CD4-positive, alpha-beta memory T cell (primary cell): ENCODE data around the gene MAGEA1. TPM values are rescaled to one million over a fixed set of nuclear protein-coding genes. Genes with fewer than 3 reads are reported as not detected.
"Not testable (repeated sequence)": the region's sequence is repeated elsewhere in the genome, so short reads cannot be mapped to it uniquely, and the experiment has no call there.

ENCODE experiments used
- CTCF ChIA-PET: fragments of 350-600 bp; sonication (Branson Sonifier 250); formaldehyde crosslinking; loops from one replicate; lab custom pipeline; 2021; ENCODE audit warnings: inconsistent platforms; ENCODE audit not compliant: partially characterized antibody; lab: Charles Lee
- POLR2A ChIA-PET: fragments of 350-600 bp; sonication (Branson Sonifier 250); formaldehyde crosslinking; loops from one replicate; lab custom pipeline; 2021; ENCODE audit not compliant: partially characterized antibody; lab: Charles Lee
- DNase-seq, 5 donors: peaks; one replicate each; pipeline versions ENCODE4 v3.0.0 to v3.0.0-alpha.2; 2020 to 2022; ENCODE audit warnings: mixed read lengths in 1 of 5
- H3K27ac ChIP-seq: one replicate; pipeline ENCODE4 v1.7.0; 2013; ENCODE audit warnings: low read depth, low read length
- H3K27me3 ChIP-seq: 2 replicates; pipeline ENCODE4 v1.7.0; 2013; ENCODE audit warnings: mild to moderate bottlenecking, low read length, moderate library complexity; ENCODE audit not compliant: insufficient read depth
- H3K36me3 ChIP-seq: 2 replicates; pipeline ENCODE4 v1.7.0; 2013; ENCODE audit warnings: mild to moderate bottlenecking, low read length, moderate library complexity; ENCODE audit not compliant: insufficient read depth
- H3K4me1 ChIP-seq: 2 replicates; pipeline ENCODE4 v1.7.0; 2013; ENCODE audit warnings: mild to moderate bottlenecking, low read length, moderate library complexity; ENCODE audit not compliant: insufficient read depth
- H3K4me3 ChIP-seq, 2 donors: one replicate each; pipeline ENCODE4 v1.7.0; 2013; ENCODE audit warnings: low read length in 2 of 2, mild to moderate bottlenecking in 1 of 2
- H3K9me3 ChIP-seq, 2 donors: one replicate each; pipeline ENCODE4 v1.7.0; 2013; ENCODE audit warnings: low read length in 2 of 2, control low read depth in 1 of 2; ENCODE audit not compliant: control insufficient read depth in 1 of 2
- H3K27ac Mint-ChIP-seq, 7 donors: one replicate each; pipeline ENCODE4 v1.8.0; 2020 to 2021; ENCODE audit warnings: mixed read lengths in 7 of 7, mild to moderate bottlenecking in 6 of 7, inconsistent platforms in 3 of 7, moderate library complexity in 3 of 7
- H3K27me3 Mint-ChIP-seq, 2 donors: one replicate each; pipeline ENCODE4 v1.8.0; 2020 to 2021; ENCODE audit warnings: mixed read lengths in 2 of 2
- H3K36me3 Mint-ChIP-seq, 2 donors: one replicate each; pipeline ENCODE4 v1.8.0; 2020 to 2021; ENCODE audit warnings: mixed read lengths in 2 of 2, inconsistent platforms in 1 of 2, mild to moderate bottlenecking in 1 of 2
- H3K4me1 Mint-ChIP-seq, 4 donors: one replicate each; pipeline ENCODE4 v1.8.0; 2020 to 2021; ENCODE audit warnings: mixed read lengths in 4 of 4, mild to moderate bottlenecking in 1 of 4
- H3K4me3 Mint-ChIP-seq, 8 donors: one replicate each; pipeline ENCODE4 v1.8.0; 2020 to 2021; ENCODE audit warnings: mixed read lengths in 8 of 8, mild to moderate bottlenecking in 7 of 8, moderate library complexity in 6 of 8, inconsistent platforms in 3 of 8
- H3K9me3 Mint-ChIP-seq, 8 donors: one replicate each; pipeline ENCODE4 v1.8.0; 2020 to 2021; ENCODE audit warnings: mixed read lengths in 8 of 8, mild to moderate bottlenecking in 5 of 8, inconsistent platforms in 3 of 8, moderate library complexity in 1 of 8
- intact Hi-C: fragments of 100-400 bp; cut with micrococcal nuclease; formaldehyde crosslinking; loops from one replicate; pipeline ENCODE4 v1.15.1; 2023
- polyA plus RNA-seq, 2 donors: library from polyadenylated mRNA; unstranded; fragments of 300-500 nt; fragmentation: Illumina TruSeq; gene quantifications; one replicate each; pipeline ENCODE4 v1.2.3, GENCODE V29; 2021
- total RNA-seq, 2 experiments: library from RNA; stranded (reverse); gene quantifications; one replicate each; pipeline ENCODE4 v1.2.3, GENCODE V29; 2021

Gene MAGEA1
- not detected for total RNA-seq
- not detected for polyA plus RNA-seq

DNA sequence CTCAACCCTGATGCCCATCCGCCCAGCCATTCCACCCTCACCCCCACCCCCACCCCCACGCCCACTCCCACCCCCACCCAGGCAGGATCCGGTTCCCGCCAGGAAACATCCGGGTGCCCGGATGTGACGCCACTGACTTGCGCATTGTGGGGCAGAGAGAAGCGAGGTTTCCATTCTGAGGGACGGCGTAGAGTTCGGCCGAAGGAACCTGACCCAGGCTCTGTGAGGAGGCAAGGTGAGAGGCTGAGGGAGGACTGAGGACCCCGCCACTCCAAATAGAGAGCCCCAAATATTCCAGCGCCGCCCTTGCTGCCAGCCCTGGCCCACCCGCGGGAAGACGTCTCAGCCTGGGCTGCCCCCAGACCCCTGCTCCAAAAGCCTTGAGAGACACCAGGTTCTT is at the start of gene MAGEA1:
MAGEA1 (plus strand) TSS at position 154 of the 400 bp plus-strand sequence. CDS start 3,106 bp downstream, outside the sequence.
- no peaks in the 10 kb centered on the region for H3K4me1 Mint-ChIP-seq
- ChIA-PET POLR2A (no interaction called here), CTCF (no interaction called here)
- no peaks in the 10 kb centered on the region for H3K36me3 Mint-ChIP-seq
- intact Hi-C loops, result no loop called here
- Histone ChIP-seq H3K4me1 (no peaks in the 10 kb centered on the region), H3K9me3 (no peaks in the 10 kb centered on the region), H3K4me3 (no peak within 1 kb of the TSS), H3K27ac (no peak within 1 kb of the TSS), H3K27me3 (no peaks in the 10 kb centered on the region), H3K36me3 (no peaks in the 10 kb centered on the region)
- no peak for DNase-seq
- peaks cover 2 to 3% of the 10 kb centered on the region in 2 donors for H3K27me3 Mint-ChIP-seq
- no peak within 1 kb of the TSS for H3K27ac Mint-ChIP-seq
- H3K9me3 Mint-ChIP-seq, result peaks cover 0 to 2% (median 0%) of the 10 kb centered on the region in 8 donors
- H3K4me3 Mint-ChIP-seq, result no peak within 1 kb of the TSS

GRCh38 chrX:153132924-153133323 is 46.2 kb upstream of the MAGEA1 start:
- H3K9me3 ChIP-seq, H3K4me1 ChIP-seq, H3K4me1 Mint-ChIP-seq, H3K27me3 ChIP-seq, H3K4me3 ChIP-seq, H3K27ac Mint-ChIP-seq, H3K27me3 Mint-ChIP-seq, H3K9me3 Mint-ChIP-seq, H3K36me3 ChIP-seq, H3K36me3 Mint-ChIP-seq, intact Hi-C loops, H3K4me3 Mint-ChIP-seq, POLR2A ChIA-PET, DNase-seq, CTCF ChIA-PET, H3K27ac ChIP-seq: not testable (repeated sequence)

DNA sequence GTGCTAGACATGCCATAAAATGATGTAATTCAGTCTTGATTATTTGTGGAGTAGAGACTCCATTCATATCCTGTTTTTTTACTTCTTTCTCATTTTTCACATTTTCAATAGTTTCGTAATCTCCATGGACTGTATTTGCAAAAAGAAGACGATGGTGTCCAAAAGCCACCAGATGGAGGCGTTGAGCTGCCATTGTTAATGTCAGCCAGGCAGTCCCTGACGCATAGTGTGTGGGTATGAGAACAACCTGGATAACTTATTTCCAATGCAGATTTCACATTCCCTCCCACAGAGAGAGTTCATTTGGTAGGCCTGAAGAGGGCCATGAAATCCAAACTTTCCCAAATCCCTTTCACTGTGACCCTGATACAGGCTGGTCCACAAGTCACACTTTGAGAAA is 40.0 kb upstream of the MAGEA1 start:
- H3K4me1 ChIP-seq, H3K27ac ChIP-seq, H3K4me1 Mint-ChIP-seq, H3K4me3 Mint-ChIP-seq, intact Hi-C loops, H3K27me3 Mint-ChIP-seq, POLR2A ChIA-PET, H3K4me3 ChIP-seq, H3K9me3 ChIP-seq, H3K27ac Mint-ChIP-seq, DNase-seq, H3K9me3 Mint-ChIP-seq, H3K36me3 ChIP-seq, H3K27me3 ChIP-seq, CTCF ChIA-PET, H3K36me3 Mint-ChIP-seq: not testable (repeated sequence)

DNA sequence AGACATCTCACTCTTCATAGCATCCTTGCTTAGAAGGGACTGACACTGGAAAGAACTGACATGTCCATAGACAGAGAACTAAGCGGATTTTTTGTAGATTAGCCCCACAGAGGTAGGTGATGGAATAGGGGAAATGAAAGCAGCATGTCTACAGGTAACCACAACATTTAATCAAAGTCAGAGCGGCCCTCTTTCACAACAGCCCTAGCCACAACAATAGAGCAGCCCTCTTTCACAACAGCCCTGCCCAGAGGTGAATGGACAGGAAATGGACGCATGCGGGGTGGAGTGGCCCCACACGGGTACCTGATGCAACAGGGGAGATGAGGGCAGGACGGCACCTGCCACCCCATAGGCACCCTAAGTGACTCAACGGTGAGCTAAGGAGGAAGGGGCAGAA is 32.8 kb upstream of the MAGEA1 start:
- CTCF ChIA-PET, H3K27me3 Mint-ChIP-seq, H3K27ac Mint-ChIP-seq, H3K4me1 ChIP-seq, H3K4me1 Mint-ChIP-seq, H3K27me3 ChIP-seq, H3K4me3 Mint-ChIP-seq, H3K36me3 ChIP-seq, POLR2A ChIA-PET, H3K4me3 ChIP-seq, DNase-seq, H3K36me3 Mint-ChIP-seq, H3K27ac ChIP-seq, H3K9me3 Mint-ChIP-seq, intact Hi-C loops, H3K9me3 ChIP-seq: not testable (repeated sequence)

- intact Hi-C loops, result no loop called here
- Mint-ChIP-seq H3K9me3 (no peaks in the 10 kb centered on the region), H3K4me3 (no peak overlapping the region), H3K27ac (no peak overlapping the region), H3K27me3 (peaks cover 5 to 8% of the 10 kb centered on the region in 2 donors), H3K36me3 (no peaks in the 10 kb centered on the region), H3K4me1 (no peaks in the 10 kb centered on the region)
- POLR2A ChIA-PET, result no interaction called here
- DNase-seq, result no peak
- CTCF ChIA-PET, result no interaction called here
- Histone ChIP-seq H3K27me3 (no peaks in the 10 kb centered on the region), H3K36me3 (no peaks in the 10 kb centered on the region), H3K27ac (no peak overlapping the region), H3K4me3 (no peak overlapping the region), H3K9me3 (no peaks in the 10 kb centered on the region), H3K4me1 (no peaks in the 10 kb centered on the region)
These were observed 25.6 kb upstream of the MAGEA1 start for GRCh38 chrX:153153516-153153915.

GRCh38 chrX:153157450-153157849 is 21.6 kb upstream of the MAGEA1 start:
- Mint-ChIP-seq H3K9me3 (no peaks in the 10 kb centered on the region), H3K4me3 (no peak overlapping the region), H3K4me1 (no peaks in the 10 kb centered on the region), H3K27ac (no peak overlapping the region), H3K36me3 (no peaks in the 10 kb centered on the region), H3K27me3 (peaks cover 3 to 12% of the 10 kb centered on the region in 2 donors)
- DNase-seq, result no peak
- ChIA-PET POLR2A (no interaction called here), CTCF (no interaction called here)
- Histone ChIP-seq H3K27ac (no peak overlapping the region), H3K27me3 (no peaks in the 10 kb centered on the region), H3K4me3 (no peak overlapping the region), H3K4me1 (no peaks in the 10 kb centered on the region), H3K36me3 (no peaks in the 10 kb centered on the region), H3K9me3 (no peaks in the 10 kb centered on the region)
- intact Hi-C loops, result no loop called here

DNA sequence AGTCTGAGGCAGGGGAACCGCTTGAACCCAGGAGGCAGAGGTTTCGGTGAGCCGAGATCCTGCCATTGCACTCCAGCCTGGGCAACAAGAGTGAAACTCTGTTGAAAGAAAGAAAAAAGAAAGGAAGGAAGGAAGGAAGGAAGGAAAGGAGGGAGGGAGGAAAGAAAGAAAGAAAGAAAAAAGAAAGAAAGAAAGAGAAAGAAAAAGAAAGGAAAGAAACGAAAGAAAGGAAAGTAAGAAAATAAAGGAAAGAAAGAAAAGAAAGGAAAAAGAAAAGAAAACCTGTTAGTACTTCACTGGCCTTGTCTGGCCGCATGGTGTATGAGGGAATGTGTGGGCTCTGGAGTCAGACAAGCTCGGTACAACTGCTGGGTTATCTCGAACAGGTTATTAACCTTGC is 20.8 kb upstream of the MAGEA1 start:
- no peaks in the 10 kb centered on the region for H3K9me3 Mint-ChIP-seq
- POLR2A ChIA-PET, result no interaction called here
- no peak overlapping the region for H3K27ac Mint-ChIP-seq
- CTCF ChIA-PET, result no interaction called here
- H3K4me1 Mint-ChIP-seq, result no peaks in the 10 kb centered on the region
- intact Hi-C loops, result no loop called here
- H3K4me1 ChIP-seq, result no peaks in the 10 kb centered on the region
- H3K4me3 ChIP-seq, result no peak overlapping the region
- H3K27me3 ChIP-seq, result no peaks in the 10 kb centered on the region
- H3K4me3 Mint-ChIP-seq, result peak overlapping the region in 1 of 8 donors; percentile 63
- no peaks in the 10 kb centered on the region for H3K36me3 Mint-ChIP-seq
- H3K36me3 ChIP-seq, result no peaks in the 10 kb centered on the region
- DNase-seq, result no peak
- H3K27ac ChIP-seq, result no peak overlapping the region
- H3K27me3 Mint-ChIP-seq, result peaks cover 4 to 12% of the 10 kb centered on the region in 2 donors
- no peaks in the 10 kb centered on the region for H3K9me3 ChIP-seq

GRCh38 chrX:153161952-153162351 is 17.1 kb upstream of the MAGEA1 start:
- no peak overlapping the region for H3K4me3 Mint-ChIP-seq
- no peaks in the 10 kb centered on the region for H3K4me1 Mint-ChIP-seq
- no peak overlapping the region for H3K27ac ChIP-seq
- H3K9me3 Mint-ChIP-seq, result no peaks in the 10 kb centered on the region
- H3K27me3 ChIP-seq, result no peaks in the 10 kb centered on the region
- DNase-seq, result no peak
- peaks cover 1 to 13% of the 10 kb centered on the region in 2 donors for H3K27me3 Mint-ChIP-seq
- H3K36me3 ChIP-seq, result no peaks in the 10 kb centered on the region
- POLR2A ChIA-PET, result no interaction called here
- no peaks in the 10 kb centered on the region for H3K9me3 ChIP-seq
- H3K4me1 ChIP-seq, result no peaks in the 10 kb centered on the region
- H3K27ac Mint-ChIP-seq, result no peak overlapping the region
- intact Hi-C loops, result no loop called here
- H3K36me3 Mint-ChIP-seq, result no peaks in the 10 kb centered on the region
- H3K4me3 ChIP-seq, result no peak overlapping the region
- CTCF ChIA-PET, result no interaction called here
